Left forelimb (tissue), 1 donor: ENCODE data around the gene BCKDHA.

Experiments used
- DNase-seq: peaks from one replicate; pipeline ENCODE4 v3.0.0-alpha.2; 2018; ENCODE audit warnings: low spot score

Gene BCKDHA

DNA sequence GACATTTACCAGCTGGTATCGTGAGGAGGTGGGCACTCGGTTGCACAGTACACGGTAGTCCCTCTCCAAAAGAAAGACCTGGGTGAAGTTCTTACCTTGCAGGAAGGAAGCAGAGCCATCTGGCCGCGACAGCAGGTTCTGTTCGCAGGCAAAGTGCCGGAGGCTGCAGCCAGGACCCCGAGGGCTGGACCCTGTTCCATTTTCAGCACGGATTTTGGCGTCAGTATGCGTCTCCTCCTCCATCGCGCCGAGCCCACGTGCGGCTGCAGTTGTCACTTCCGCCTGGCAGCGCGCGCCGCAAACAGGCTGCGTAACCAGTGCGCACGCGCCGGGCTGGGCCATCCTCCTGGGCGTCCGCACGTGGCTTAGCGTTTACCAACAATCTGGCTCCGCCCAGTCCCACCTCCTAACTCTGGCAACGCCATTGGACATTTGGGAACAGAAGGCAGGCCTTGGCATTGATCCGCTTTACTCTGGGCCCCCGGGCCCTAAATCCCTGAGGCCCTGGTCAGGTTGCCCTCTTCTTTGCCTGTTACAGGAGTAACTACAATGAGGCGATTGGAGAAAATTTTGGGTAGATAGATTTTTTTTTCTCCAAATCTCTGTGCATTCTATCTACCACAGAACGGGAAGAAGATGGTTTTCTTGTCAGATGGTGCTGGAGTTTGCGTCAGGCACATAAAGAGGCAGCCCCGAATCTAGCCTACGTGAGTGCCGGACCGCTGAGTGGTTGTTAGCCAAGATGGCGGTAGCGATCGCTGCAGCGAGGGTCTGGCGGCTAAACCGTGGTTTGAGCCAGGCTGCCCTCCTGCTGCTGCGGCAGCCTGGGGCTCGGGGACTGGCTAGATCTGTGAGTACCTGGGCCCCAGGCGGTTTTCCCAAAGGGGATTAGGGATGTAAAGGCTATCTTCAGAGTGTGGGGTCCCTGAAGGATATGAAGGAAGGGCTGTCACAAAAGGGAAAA, at the start of gene BCKDHA, which contains the start of gene EXOSC5:
TSS of gene BCKDHA (plus strand) at position 733 of the 964 bp plus-strand sequence. CDS start at position 743, 10 bp downstream.
TSS of gene EXOSC5 (minus strand) at position 274 of the 964 bp plus-strand sequence. CDS start at position 243, 31 bp downstream.
- DNase-seq: peak; percentile 98

DNA sequence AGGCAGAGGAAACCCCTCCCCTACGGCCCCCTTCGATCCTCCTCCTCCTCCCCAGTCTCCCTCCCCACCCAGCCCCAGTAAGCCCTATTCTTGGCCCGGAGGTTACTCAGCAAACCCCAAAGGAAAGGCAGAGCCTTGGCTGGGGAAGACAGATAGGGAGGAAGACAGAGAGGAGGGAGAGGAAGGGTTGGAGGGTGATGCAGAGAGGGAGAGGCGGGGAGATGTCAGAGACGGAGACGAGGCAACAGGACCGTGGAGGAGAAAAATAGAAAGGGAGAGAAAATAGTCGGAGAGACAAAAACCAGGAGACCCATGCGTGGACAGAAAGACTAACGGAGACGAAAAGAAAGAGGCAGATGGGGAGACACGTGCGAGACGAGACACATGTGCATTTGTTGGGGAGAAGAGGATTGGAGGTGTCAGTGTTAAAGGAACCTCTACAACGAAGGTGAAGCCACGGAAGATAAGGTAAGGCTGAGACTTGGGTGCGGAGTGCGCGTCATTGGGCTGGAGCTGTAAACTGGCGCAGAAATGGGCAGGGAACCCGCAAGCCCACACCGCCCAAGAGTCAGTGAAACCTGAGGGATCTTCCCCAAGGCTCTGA, 46.8 kb upstream of the BCKDHA start:
- DNase-seq: no peak

- DNase-seq: no peak
Observed at GRCh38 chr19:41351339-41352245, 46.0 kb upstream of the BCKDHA start.

- DNase-seq: no peak
Observed at GRCh38 chr19:41352279-41352608, 45.4 kb upstream of the BCKDHA start.

DNA sequence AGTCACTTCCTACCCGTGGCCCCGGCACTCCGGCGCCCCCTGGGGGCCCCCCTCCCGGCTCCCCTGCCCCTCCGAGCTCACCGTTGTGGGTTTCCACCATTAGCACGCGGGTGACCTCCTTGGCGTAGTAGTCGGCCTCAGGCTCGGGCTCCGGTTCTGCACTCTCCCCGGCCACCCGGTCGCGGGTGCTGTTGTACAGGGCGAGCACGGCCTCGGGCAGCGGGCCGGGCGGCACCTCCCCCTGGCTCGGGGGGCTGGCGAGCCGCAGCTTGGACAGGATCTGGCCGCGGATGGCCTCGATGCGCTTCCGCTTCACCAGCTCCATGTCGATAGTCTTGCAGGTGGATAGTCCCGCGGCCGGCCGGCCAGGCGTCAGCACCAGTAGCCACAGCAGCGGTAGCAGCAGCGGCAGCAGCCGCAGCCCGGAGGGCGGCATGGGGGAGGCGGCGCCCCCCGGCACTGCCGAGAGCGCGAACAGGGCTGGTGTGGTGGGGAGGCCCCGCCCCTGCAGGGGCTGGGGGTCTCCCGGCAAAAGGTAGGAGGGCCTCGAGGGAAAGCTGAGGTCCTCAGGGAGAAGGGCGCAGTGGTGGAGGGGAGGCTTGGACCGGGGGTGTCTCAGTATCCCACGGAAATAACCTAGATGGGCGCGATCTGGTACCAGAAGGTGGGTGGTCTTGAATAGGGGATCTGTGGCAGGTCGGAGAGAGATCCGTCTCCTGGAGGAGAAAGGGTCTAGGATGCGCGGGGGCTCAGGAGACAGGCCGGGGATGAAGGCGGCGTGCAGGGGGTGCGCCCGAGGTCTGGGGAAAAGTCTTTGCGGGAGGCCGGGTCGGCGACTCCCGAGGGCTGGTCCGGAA, 44.8 kb upstream of the BCKDHA start:
- DNase-seq: no peak

DNA sequence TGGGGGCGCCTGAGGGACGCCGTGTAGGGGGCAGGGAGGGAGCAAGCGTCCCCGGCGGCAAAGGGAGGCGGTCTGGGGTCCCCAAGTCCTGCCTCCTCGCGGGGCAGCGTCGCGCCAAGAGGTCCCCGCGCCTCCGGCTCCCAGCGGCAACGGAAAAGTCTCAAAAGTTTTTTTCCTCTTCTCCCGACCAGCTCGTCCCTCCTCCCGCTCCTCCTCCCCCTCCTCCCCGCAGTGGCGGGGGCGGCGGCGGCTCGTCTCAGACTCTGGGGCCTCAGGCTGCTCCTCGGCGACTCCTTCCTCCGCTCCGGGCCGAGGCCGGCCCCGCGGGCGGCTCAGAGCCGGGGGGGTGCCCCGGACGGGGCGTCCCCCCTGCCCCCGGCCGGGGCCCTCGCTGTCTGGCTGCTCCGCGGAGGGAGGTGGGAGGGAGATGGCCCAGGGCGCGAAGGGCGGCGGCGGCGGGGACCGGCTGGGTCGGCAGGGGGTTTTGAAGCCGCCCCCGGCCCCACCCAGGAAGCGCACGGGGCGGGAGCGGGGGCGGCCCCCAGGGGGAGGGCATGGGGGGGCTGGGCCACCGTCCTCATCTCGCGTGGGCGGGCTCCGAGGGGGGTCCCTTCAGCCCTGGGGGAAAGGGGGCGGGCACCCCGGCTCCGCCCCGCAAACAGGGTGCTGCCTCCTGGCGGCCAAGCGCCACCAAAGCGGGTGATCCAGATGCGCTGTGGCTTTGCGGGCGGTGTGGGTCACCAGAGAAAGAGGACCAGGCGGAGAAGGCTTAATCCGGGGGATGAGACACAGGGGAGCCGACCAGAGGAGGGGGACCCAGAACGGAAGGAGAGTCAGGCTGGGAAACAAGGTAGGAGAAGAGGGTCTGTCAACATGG, 43.9 kb upstream of the BCKDHA start, which contains the start of gene TGFB1:
TSS of gene TGFB1 (minus strand) at position 457 of the 877 bp plus-strand sequence. CDS start 878 bp downstream, outside the sequence.
- DNase-seq: peak; percentile 87

DNA sequence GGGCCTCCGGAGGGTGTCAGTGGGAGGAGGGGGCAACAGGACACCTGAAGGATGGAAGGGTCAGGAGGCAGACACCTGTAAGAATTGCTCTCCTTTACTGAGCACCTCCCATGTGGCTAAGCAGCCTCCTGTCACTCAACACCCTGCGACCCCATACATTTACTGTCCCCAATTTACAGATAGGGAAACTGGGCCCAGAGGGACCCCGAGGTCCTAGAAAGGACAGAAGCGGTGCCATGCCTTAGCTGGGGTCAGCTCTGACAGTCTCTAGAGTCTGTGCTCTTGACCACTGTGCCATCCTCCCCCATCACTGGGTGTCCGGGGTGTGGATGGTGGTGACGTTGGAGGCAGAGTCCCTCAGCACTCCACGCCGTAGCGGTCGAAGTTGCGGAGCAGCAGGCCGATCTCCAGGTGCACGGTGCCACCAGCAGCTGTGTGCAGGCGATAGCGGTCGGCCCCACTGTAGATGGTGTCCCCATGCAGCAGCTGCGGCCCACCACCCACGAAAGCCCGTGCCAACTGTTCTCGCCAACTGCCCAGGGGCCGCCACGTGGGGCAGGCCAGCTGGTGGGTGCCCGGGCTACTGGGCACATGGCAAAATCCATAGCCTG, 43.2 kb upstream of the BCKDHA start:
- no peak for DNase-seq

- DNase-seq: no peak
Observed at GRCh38 chr19:41355035-41355434, 42.6 kb upstream of the BCKDHA start.

DNA sequence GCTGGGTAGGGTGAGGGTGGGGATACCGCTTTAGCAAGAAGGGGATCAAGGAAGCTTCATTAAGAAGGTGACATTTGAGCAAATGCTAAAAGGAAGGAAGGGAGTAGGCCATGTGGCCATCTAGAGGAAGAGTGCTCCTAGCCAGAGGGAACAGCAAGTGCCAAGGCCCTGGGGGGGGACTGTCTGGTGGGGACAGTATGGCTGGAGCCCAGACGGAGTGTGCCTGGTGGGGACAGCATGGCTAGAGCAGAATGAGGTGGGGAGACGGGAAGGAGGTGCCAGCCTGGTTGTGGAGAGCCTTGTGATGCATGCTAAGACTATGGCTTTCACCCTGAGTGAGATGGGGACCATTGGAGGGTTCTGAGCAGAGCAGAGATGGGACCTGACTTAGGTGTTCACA, 41.8 kb upstream of the BCKDHA start:
- DNase-seq: no peak

DNA sequence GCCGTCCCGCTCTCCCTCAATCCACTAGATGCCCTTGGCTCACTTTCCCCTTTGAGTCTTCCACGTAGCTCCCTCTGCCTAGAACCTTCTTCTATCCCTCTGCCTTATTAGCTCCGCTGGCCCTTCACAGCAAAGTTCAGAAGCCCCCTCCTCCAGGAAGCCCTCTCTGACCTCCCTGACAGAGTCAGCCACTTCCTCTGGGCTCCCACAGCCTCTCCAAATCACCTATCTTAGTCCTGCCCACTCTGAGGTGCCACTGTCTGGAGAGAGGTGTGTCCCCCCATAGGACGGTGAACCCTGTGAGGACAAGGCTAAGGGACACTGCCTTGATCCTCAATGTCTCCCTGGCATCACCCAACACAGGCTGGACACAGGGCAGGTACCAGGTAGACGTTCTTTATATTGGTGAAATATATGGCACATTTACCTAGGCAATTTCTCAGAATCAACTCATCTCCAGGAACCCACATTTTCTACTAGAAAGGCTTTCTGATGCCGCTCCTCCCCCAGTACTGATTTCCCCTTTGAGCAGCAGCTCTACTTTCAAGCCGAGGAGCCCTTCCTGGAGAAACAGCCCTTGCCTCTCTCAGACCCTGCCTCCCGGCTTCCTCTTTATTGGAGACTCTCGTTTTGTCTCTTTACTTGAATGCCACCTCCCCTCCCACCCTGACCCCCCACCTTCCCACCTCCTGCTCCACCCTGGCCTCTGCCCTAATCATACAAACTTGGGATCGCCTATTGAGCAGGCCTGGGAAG, 40.5 kb upstream of the BCKDHA start:
- DNase-seq: no peak

DNA sequence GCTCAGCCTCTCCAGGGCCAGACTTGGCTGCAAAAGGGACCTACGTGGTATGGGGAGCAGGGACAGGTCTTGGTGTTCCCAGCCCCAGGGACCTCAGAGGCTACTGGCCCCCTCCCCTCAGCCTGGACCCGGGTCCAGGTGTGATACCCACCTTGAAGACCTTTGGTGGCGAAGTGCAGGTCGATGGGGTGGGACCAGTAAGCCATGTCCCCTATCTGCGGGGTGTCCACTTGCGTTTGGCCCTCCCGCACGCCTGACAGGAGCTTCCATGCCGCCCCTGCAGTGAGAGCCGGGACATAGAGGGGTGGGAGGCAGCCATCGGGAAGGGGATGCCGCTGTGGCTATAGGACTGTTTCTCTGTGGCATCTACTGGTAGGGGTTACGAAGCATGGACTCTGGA, 39.9 kb upstream of the BCKDHA start:
- DNase-seq: no peak

DNA sequence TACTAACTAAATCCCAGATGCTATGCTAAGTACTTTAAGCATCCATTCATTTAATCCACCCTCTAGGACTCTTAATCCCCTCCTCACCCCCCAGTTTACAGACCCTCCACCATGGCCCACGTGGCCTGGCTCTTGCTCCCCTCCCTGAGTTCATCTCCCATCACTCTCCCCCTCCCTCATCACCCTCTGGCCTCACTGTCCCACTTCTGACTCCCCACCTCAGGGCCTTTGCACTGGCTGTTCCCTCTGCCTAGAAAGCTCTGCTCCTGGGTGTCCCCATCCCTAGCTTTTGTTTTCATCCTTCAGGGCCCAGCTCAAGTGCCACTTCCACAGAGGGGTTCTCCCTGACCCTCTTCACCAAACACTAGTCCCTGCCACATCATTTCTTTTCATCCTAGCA, 37.9 kb upstream of the BCKDHA start:
- no peak for DNase-seq

- no peak for DNase-seq
Observed at GRCh38 chr19:41362143-41362847, 35.3 kb upstream of the BCKDHA start.

DNA sequence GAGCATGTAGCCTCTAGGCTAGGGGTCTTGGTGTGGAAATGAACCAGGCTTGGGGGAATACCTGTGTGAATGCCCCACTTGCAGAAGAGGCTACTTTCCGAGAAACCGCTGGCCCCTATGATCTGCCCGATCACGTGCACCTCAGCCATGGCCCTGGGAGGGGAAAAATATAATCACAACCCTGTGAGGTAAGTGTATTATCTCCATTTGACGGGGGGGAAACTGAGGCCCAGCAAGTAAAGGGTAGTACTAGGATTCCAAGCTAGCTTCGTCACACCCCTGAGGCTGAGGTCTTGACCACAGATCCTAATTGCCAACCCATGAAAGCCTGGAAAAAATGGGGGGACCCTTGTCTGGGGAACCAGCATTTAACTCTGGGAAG, 34.3 kb upstream of the BCKDHA start:
- DNase-seq: no peak

- DNase-seq: peak; percentile 98
Observed at GRCh38 chr19:41363753-41364523, 33.7 kb upstream of the BCKDHA start, which contains the start of gene B9D2. Gene B9D2 (minus strand): TSS chr19:41364149. CDS start chr19:41363519, 630 bp downstream.

DNA sequence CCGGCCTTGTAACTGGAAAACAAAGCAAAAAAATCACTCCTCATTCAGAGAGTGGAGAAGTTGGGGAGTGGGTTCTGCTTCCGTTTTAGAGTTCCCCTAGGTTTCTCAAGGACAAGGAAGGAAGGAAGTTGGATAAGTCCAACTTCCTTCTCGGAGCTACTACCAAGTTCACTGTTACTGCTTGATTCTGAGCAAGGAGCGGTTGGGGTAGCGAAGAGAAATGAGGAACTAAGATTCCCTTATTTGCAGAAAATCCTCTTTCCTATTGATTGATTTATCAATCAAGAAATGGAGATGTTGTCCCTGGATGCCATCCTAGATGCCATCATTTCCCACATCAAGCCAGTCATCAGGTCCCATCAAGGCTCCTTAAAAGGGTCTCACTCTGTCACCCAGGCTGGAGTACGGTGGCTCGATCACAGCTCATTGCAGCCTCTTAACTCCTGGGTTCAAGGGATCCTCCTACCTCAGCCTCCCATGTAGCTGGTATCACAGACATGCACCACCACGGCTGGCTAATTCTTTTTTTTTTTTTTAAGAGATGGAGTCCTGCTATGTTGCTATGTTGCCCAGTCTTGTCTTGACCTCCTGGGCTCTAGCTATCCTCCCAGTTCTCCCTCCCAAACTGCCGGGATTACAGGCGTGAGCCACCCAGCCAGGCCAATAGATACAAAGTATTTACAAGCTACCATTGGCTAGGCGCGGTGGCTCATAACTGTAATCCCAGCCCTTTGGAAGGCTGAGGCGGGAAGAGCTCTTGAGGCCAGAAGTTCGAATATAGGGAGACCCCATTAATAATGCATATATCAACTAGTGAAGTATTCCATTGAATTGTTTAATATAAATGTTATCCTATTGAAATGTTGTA, 32.9 kb upstream of the BCKDHA start:
- DNase-seq: no peak
